Mesodermal cell (in vitro differentiated cells): ENCODE data around the gene ELF4.

Experiments used
- H3K27ac ChIP-seq: 2 replicates; pipeline ENCODE4 v1.7.0; 2013; ENCODE audit warnings: mild to moderate bottlenecking, low read depth, low read length, moderate library complexity; ENCODE audit not compliant: severe bottlenecking
- H3K36me3 ChIP-seq: 2 replicates; pipeline ENCODE4 v1.7.1; 2013; ENCODE audit warnings: mild to moderate bottlenecking, low read length, moderate library complexity; ENCODE audit not compliant: control insufficient read depth, insufficient read depth
- H3K4me1 ChIP-seq: one replicate; pipeline ENCODE4 v1.7.1; 2013; ENCODE audit warnings: mild to moderate bottlenecking, low read length; ENCODE audit not compliant: insufficient read depth, control insufficient read depth, poor library complexity, severe bottlenecking
- H3K4me3 ChIP-seq: 2 replicates; pipeline ENCODE4 v1.7.0; 2013; ENCODE audit warnings: low read length, control low read depth, mild to moderate bottlenecking; ENCODE audit not compliant: insufficient read depth, poor library complexity, severe bottlenecking; ENCODE audit errors: extremely low read depth
- H3K9me3 ChIP-seq: 2 replicates; pipeline ENCODE4 v1.7.1; 2013; ENCODE audit warnings: mild to moderate bottlenecking, low read length, moderate library complexity; ENCODE audit not compliant: control insufficient read depth
- WGBS, 2 experiments: methylation state at CpG; one replicate each; pipeline ENCODE4 v1.1.5; 2013; ENCODE audit warnings: missing lambda C conversion rate in 2 of 2; ENCODE audit not compliant: insufficient coverage in 2 of 2; 5-methylcytosine and 5-hydroxymethylcytosine counted together

The ELF4 gene

DNA sequence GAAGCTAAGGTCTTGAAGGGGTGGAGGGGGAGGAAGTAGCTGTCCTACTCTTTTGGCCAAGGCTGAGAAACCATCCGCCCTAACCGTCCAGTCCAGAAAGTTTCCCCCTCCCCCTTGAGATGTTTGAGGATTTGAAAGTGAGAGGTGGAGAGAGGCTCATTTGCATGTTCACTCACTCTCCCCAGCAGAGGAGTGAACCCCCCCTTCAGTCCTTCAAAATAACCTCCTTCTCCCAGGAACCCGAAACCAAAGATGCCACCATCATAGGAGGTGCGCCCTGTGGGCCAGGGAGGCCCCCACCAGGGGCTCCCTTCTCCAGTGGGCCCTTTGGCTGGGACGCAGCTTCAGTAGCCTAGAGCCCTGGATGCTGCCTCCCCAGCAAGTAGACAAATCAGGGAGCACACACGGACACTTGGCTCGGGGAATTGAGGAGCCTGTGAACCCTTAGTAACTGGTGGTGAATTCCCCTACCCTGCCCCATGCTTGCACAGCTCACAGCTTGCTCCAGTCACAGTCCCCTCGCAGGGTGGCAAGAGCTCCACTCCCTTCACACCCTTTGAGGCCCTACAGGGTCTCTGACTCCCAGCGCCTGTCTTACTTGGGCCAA, 25.6 kb downstream of the ELF4 start:
- H3K27ac ChIP-seq: no peak overlapping the region
- no peaks in the 10 kb centered on the region for H3K36me3 ChIP-seq
- WGBS, 2 experiments: 84% methylated on average over 4 of the region's 9 CpGs; no CpG with 5 or more reads in 1 of the 2 experiments
- no peak overlapping the region for H3K4me3 ChIP-seq
- H3K9me3 ChIP-seq: no peaks in the 10 kb centered on the region
- peaks cover 39% of the 10 kb centered on the region for H3K4me1 ChIP-seq

DNA sequence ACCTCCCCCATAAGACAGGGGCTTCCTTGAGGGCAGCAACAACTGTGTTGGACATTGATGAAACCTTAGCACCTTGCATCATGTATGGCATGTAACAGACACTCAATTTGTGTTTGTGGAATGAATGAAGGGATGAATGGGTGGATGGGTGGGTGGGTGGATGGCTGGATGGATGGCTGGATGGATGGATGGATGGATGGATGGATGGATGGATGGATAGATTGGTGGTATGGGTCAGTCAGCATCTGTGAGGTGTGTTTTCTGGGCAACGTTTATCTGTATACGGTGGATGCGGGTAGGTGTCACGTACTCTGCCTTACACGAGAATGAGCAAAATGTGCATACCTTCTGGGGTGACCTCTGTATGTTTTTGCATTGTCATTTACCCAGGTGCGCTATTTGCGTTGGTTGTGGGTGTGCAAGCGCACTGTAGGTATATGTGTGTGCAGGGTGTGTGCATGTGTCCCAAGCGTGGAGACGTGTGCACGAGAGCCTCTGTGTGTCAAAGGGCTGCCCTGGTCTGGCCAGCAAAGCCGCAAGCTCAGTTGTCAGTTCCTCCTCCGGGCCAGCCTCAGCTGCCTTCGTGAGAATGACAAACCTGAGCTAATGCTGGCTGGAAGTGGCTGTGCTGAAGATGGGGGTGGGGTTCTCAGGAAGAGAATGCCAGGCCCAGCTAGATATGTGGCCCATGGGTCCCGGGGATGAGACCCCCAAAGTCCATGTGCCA, 26.5 kb downstream of the ELF4 start:
- Histone ChIP-seq H3K4me1 (peaks cover 39% of the 10 kb centered on the region), H3K36me3 (no peaks in the 10 kb centered on the region), H3K27ac (no peak overlapping the region), H3K4me3 (no peak overlapping the region), H3K9me3 (no peaks in the 10 kb centered on the region)
- WGBS, 2 experiments: 90% methylated on average over 9 of the region's 15 CpGs; no CpG with 5 or more reads in 1 of the 2 experiments

DNA sequence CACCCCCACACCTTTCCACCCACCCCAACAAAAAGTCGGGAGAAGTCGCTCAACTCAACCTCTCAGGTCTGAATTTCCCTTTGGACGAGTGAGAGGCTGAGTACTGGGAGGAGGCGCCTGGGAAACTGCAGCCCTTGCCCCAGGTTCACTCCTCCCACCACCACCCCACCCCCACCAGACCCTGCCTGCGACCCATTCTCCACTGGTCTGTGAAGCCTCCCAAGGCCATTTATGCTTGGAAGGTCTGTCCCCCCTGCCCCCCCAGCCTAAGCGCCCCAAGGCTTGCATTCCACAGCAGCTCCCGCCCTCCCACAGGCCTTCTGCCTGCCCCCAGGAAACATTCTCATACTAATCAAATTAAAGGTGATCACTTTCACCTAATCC, 27.2 kb downstream of the ELF4 start:
- H3K4me1 ChIP-seq: peaks cover 39% of the 10 kb centered on the region
- no peak overlapping the region for H3K4me3 ChIP-seq
- H3K27ac ChIP-seq: no peak overlapping the region
- H3K36me3 ChIP-seq: no peaks in the 10 kb centered on the region
- WGBS, 2 experiments: 20% methylated on average over 2 of the region's 7 CpGs; no CpG with 5 or more reads in 1 of the 2 experiments
- no peaks in the 10 kb centered on the region for H3K9me3 ChIP-seq

GRCh38 chrX:130082244-130083106, 27.8 kb downstream of the ELF4 start:
- H3K27ac ChIP-seq: no peak overlapping the region
- H3K9me3 ChIP-seq: no peaks in the 10 kb centered on the region
- WGBS, 2 experiments: 66 to 78% methylated on average over 9 to 10 of the region's 28 CpGs
- H3K36me3 ChIP-seq: no peaks in the 10 kb centered on the region
- H3K4me3 ChIP-seq: no peak overlapping the region
- H3K4me1 ChIP-seq: peaks cover 39% of the 10 kb centered on the region

DNA sequence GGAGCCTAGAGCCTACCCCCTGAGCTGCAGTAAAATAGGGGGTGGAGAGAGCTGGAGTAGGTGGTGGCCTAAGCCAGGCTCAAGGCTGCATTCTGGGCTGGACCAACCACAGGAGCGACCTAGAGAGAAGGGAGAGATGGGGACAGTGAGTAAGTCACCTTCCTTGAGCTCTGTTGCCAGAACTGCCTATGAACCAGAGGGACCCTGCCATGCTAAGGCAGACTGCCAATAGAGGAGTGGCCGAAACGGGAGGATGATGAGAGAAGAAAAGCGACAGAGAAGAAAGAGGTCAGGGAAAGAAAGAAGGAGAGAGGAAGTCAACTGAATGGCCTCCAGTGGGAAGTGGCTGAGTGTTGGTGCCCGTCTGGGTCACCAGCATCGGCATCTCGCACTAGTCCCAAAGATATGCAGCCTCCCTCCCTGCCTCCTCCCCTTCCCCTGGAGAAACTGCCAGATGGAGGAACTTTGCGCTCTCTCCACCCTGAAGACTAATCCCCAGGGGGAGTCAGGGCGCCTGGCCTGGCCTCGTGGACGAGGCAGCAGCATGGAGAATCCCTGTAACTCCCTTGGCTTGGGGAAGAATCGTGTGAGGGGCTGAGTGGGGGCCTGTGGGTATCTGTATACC, 28.8 kb downstream of the ELF4 start:
- H3K27ac ChIP-seq: no peak overlapping the region
- no peaks in the 10 kb centered on the region for H3K9me3 ChIP-seq
- peaks cover 37% of the 10 kb centered on the region for H3K4me1 ChIP-seq
- H3K4me3 ChIP-seq: no peak overlapping the region
- WGBS, 2 experiments: 80 to 100% methylated on average over 3 of the region's 12 CpGs
- no peaks in the 10 kb centered on the region for H3K36me3 ChIP-seq

DNA sequence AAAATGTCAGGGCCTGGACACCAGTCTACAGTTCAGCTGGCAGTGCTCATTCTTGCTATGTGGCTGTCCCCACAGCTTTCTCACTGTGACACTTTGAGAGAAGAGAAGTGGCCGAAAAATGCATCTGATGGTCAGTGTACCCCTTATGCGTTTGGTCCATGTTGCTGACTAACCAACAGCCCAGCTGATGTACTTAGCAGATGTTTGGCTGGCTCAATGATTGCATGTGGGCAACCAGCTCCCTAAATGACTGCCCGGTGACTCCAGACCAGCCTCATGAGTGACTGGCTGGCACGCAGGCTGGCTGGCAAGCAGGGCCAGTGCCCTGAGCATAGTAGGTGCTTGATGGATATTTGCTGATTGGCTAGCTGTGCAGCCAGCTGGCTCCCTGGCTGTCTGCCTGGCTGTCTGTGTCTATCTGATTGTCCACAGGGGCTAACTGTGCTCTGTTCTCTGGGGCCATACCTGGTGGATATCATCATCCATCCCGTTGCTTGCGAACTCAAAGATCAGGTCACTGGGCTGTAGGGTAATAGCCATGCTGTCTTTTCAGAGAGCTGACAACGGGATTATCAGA, 29.4 kb downstream of the ELF4 start:
- WGBS, 2 experiments: 96 to 100% methylated on average over 3 to 4 of the region's 7 CpGs
- Histone ChIP-seq H3K4me1 (peaks cover 34% of the 10 kb centered on the region), H3K36me3 (no peaks in the 10 kb centered on the region), H3K4me3 (no peak overlapping the region), H3K9me3 (no peaks in the 10 kb centered on the region), H3K27ac (no peak overlapping the region)

DNA sequence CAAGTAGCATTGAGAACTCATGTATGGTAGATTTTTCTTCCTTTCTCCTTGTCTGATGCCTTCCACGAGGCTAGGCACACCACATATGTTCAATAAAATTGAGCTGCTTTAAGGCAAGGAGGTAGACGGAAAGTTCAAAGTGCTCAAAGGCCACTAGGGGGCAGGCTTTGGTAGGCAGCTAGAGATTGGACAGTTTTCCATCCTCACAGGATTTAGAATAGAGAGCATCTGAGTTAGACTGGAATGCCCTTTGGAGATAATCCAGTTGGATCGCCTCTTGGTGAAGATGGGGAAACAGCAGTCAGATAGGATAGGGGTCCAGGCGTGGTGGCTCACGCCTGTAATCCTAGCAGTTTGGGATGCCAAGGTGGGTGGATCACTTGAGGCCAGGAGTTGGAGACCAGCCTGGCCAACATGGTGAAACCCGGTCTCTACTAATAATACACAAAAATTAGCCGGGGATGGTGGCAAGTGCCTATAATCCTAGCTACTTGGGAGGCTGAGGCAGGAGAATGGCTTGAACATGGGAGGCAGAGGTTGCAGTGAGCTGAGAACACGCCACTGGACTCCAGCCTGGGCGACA, 30.4 kb downstream of the ELF4 start:
- Histone ChIP-seq H3K27ac (no peak overlapping the region), H3K36me3 (no peaks in the 10 kb centered on the region), H3K4me3 (no peak overlapping the region), H3K9me3 (no peaks in the 10 kb centered on the region), H3K4me1 (peaks cover 26% of the 10 kb centered on the region)
- 40% methylated on average over 1 to 2 of the region's 9 CpGs for WGBS, 2 experiments

- Histone ChIP-seq H3K36me3 (no peaks in the 10 kb centered on the region), H3K27ac (no peak overlapping the region), H3K4me3 (no peak overlapping the region), H3K4me1 (no peaks in the 10 kb centered on the region), H3K9me3 (no peaks in the 10 kb centered on the region)
- WGBS, 2 experiments: 87% methylated on average over 3 of the region's 4 CpGs; no CpG with 5 or more reads in 1 of the 2 experiments
These were observed 34.5 kb downstream of the ELF4 start for GRCh38 chrX:130075777-130076176.

DNA sequence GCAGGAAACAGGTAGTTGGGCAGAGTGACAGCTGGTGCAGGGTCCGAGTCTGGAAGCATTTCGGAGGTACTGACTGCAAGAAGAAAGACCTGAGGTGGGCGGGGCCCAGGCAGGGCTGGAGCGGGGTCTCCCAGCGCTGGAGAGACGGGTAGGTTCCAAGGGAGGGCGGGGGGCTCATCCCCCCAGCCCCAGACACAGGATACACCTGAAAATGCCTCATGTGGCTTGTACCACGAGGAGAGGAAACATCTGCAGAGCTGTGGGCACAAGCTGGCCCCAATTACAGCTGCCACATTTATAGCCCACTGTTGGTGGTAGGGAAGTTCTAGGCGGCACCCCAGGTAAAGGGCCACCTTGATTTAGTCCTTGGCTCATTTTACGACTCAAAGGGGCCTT, 38.0 kb downstream of the ELF4 start:
- no peak overlapping the region for H3K27ac ChIP-seq
- peaks cover 9% of the 10 kb centered on the region for H3K36me3 ChIP-seq
- H3K9me3 ChIP-seq: no peaks in the 10 kb centered on the region
- H3K4me3 ChIP-seq: no peak overlapping the region
- WGBS, 2 experiments: 100% methylated on average over 2 to 3 of the region's 10 CpGs
- H3K4me1 ChIP-seq: no peaks in the 10 kb centered on the region
